GM19455 (cell line): Measurements from ENCODE around the gene USP17L27.
"Not testable (repeated sequence)": the region's sequence is repeated elsewhere in the genome, so short reads cannot be mapped to it uniquely, and the experiment has no call there.

Experiments used
- ATAC-seq: cut with Tn5 transposase; IDR thresholded peaks from one replicate; pipeline ENCODE4 v1.9.1; 2021; ENCODE audit not compliant: unreplicated experiment

Gene USP17L27, protein sequence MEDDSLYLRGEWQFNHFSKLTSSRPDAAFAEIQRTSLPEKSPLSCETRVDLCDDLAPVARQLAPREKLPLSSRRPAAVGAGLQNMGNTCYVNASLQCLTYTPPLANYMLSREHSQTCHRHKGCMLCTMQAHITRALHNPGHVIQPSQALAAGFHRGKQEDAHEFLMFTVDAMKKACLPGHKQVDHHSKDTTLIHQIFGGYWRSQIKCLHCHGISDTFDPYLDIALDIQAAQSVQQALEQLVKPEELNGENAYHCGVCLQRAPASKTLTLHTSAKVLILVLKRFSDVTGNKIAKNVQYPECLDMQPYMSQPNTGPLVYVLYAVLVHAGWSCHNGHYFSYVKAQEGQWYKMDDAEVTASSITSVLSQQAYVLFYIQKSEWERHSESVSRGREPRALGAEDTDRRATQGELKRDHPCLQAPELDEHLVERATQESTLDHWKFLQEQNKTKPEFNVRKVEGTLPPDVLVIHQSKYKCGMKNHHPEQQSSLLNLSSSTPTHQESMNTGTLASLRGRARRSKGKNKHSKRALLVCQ

DNA sequence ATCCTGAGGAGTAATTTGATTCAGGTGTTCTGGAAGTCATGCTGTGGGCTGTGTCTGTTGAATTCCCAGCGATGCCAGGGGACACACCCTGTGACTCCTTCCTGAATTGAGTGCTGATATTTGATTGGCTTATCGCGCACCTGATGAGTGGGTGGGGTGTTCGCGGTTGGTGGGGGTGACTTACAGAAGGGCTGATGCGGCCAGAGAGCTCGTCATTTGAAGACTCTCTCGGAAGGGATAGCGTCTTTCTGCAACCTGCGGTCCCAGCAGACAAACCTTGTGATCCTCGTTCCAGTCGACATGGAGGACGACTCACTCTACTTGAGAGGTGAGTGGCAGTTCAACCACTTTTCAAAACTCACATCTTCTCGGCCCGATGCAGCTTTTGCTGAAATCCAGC lies at the start of gene USP17L27:
Gene USP17L27, plus strand, starts transcription at position 301 of the 400 bp plus-strand sequence. Its CDS starts 0 bp downstream, at position 301.
- not testable (repeated sequence) for ATAC-seq

DNA sequence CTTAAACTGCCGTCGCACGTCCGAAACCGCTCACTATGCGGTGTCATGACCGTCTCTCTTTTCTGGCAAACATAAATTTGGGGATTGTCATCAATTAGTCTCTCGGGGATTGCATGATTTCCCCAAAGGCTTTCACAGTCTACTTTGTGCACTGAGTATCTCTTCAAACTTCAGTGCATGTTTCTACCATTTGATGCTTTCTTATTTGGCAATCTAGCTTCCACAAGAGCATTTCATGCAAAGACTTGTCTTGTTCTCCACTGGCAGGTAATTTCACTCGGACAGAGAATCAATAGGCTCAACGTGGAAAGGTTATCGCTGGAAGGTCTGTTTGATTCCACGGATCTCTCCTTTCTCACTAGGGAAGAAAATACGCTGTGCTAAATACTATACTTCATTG lies 19.8 kb upstream of the USP17L27 start:
- ATAC-seq, result not testable (repeated sequence)

DNA sequence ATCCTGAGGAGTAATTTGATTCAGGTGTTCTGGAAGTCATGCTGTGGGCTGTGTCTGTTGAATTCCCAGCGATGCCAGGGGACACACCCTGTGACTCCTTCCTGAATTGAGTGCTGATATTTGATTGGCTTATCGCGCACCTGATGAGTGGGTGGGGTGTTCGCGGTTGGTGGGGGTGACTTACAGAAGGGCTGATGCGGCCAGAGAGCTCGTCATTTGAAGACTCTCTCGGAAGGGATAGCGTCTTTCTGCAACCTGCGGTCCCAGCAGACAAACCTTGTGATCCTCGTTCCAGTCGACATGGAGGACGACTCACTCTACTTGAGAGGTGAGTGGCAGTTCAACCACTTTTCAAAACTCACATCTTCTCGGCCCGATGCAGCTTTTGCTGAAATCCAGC lies 19.1 kb upstream of the USP17L27 start, which contains the start of gene USP17L24:
Gene USP17L24, plus strand, starts transcription at position 301 of the 400 bp plus-strand sequence. Its CDS starts 0 bp downstream, at position 301.
- ATAC-seq, result not testable (repeated sequence)

DNA sequence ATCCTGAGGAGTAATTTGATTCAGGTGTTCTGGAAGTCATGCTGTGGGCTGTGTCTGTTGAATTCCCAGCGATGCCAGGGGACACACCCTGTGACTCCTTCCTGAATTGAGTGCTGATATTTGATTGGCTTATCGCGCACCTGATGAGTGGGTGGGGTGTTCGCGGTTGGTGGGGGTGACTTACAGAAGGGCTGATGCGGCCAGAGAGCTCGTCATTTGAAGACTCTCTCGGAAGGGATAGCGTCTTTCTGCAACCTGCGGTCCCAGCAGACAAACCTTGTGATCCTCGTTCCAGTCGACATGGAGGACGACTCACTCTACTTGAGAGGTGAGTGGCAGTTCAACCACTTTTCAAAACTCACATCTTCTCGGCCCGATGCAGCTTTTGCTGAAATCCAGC lies 14.3 kb upstream of the USP17L27 start, which contains the start of gene USP17L25:
Gene USP17L25, plus strand, starts transcription at position 301 of the 400 bp plus-strand sequence. Its CDS starts 0 bp downstream, at position 301.
- ATAC-seq, result not testable (repeated sequence)

DNA sequence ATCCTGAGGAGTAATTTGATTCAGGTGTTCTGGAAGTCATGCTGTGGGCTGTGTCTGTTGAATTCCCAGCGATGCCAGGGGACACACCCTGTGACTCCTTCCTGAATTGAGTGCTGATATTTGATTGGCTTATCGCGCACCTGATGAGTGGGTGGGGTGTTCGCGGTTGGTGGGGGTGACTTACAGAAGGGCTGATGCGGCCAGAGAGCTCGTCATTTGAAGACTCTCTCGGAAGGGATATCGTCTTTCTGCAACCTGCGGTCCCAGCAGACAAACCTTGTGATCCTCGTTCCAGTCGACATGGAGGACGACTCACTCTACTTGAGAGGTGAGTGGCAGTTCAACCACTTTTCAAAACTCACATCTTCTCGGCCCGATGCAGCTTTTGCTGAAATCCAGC lies 9.6 kb upstream of the USP17L27 start, which contains the start of gene USP17L26:
Gene USP17L26, plus strand, starts transcription at position 301 of the 400 bp plus-strand sequence. Its CDS starts 0 bp downstream, at position 301.
- ATAC-seq, result not testable (repeated sequence)

DNA sequence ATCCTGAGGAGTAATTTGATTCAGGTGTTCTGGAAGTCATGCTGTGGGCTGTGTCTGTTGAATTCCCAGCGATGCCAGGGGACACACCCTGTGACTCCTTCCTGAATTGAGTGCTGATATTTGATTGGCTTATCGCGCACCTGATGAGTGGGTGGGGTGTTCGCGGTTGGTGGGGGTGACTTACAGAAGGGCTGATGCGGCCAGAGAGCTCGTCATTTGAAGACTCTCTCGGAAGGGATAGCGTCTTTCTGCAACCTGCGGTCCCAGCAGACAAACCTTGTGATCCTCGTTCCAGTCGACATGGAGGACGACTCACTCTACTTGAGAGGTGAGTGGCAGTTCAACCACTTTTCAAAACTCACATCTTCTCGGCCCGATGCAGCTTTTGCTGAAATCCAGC lies 4.8 kb upstream of the USP17L27 start, which contains the start of gene USP17L5:
Gene USP17L5, plus strand, starts transcription at position 301 of the 400 bp plus-strand sequence. Its CDS starts 0 bp downstream, at position 301.
- not testable (repeated sequence) for ATAC-seq

DNA sequence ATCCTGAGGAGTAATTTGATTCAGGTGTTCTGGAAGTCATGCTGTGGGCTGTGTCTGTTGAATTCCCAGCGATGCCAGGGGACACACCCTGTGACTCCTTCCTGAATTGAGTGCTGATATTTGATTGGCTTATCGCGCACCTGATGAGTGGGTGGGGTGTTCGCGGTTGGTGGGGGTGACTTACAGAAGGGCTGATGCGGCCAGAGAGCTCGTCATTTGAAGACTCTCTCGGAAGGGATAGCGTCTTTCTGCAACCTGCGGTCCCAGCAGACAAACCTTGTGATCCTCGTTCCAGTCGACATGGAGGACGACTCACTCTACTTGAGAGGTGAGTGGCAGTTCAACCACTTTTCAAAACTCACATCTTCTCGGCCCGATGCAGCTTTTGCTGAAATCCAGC lies 4.6 kb downstream of the USP17L27 start, which contains the start of gene USP17L28:
Gene USP17L28, plus strand, starts transcription at position 301 of the 400 bp plus-strand sequence. Its CDS starts 0 bp downstream, at position 301.
- not testable (repeated sequence) for ATAC-seq

DNA sequence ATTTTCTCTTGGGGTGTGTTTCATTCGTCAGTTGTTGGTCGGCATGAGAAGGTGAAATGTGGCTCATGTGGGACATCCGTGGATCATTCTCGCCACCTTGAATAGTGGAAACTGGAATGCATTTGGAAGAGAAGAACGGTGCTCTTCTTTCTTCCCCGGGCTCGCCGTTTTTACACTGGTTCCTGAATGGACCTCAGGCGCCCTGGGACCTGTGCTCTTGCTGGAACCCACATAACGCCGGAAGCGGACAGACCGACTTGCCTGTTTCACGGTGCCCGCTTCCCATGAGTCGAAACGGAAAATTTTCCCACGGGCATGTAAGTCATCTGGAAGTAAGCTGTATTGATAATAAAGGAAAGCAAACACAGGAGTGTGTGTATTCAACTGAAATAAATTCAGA lies 6.9 kb downstream of the USP17L27 start:
- not testable (repeated sequence) for ATAC-seq

DNA sequence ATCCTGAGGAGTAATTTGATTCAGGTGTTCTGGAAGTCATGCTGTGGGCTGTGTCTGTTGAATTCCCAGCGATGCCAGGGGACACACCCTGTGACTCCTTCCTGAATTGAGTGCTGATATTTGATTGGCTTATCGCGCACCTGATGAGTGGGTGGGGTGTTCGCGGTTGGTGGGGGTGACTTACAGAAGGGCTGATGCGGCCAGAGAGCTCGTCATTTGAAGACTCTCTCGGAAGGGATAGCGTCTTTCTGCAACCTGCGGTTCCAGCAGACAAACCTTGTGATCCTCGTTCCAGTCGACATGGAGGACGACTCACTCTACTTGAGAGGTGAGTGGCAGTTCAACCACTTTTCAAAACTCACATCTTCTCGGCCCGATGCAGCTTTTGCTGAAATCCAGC lies 9.4 kb downstream of the USP17L27 start, which contains the start of gene USP17L29:
Gene USP17L29, plus strand, starts transcription at position 301 of the 400 bp plus-strand sequence. Its CDS starts 0 bp downstream, at position 301.
- not testable (repeated sequence) for ATAC-seq

DNA sequence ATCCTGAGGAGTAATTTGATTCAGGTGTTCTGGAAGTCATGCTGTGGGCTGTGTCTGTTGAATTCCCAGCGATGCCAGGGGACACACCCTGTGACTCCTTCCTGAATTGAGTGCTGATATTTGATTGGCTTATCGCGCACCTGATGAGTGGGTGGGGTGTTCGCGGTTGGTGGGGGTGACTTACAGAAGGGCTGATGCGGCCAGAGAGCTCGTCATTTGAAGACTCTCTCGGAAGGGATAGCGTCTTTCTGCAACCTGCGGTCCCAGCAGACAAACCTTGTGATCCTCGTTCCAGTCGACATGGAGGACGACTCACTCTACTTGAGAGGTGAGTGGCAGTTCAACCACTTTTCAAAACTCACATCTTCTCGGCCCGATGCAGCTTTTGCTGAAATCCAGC lies 18.9 kb downstream of the USP17L27 start, which contains the start of gene USP17L30:
Gene USP17L30, plus strand, starts transcription at position 301 of the 400 bp plus-strand sequence. Its CDS starts 0 bp downstream, at position 301.
- not testable (repeated sequence) for ATAC-seq

DNA sequence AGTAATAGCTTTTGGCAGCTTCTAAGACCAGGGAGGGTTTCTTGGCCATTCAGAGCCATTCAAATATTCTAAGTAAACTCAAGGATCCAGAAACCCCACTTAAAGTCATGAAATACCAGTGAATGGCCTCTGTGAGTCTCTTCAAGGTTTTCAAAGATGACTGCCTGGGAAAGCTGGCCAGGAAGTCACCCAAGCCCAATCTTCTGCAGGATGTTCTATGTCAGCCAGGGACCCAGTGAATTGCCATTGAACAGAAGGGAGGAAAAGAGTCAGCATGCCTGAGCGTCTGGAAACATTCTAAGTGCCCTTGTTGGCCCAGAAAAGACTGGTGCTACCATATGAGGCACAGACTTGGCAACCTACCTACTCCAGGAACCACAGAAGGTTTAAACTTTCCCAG lies 35.9 kb downstream of the USP17L27 start:
- not testable (repeated sequence) for ATAC-seq

DNA sequence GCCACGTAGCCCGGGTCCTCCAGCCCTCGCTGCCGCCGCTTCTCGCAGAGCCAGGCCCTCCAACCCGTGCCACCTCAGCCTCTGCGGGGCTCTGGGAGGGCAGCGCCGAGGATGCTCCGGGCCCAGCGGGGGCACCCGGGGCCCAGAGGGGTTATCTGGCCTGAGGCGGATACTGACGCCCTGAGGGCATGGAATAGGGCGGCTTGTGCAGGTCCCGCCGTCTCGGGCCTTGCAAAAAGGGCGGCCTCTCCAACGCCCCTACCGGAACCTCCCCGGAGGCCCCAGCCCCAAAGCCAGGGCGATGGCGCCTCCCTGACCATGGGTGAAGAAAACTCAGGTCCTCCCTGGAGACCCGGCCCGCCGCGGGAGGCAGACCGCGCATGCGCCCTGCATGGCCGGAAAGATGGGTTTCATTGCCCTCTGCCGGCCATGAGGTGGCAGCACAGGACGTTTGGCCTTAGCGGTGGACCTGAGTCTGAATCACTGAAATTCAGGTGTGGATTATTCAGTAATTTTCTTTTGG lies 37.1 kb downstream of the USP17L27 start:
- ATAC-seq, result not testable (repeated sequence)

DNA sequence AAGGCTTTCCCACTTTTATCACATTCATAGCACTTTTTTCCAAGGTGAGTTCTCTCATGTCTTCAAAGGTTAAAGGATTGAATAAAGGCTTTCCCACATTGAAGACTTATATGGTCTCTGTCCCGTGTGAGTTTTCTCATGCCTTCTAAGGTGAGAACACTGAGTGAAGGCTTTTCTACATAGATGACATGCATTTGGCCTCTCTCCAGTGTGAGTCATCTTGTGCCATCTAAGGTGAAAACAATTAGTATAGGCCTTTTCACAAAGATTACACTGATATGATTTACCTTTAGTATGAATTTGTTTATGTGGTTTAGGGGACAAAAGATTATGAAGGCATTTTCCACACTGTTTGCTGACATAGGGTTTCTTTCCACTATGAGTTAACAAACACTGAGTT lies 40.2 kb downstream of the USP17L27 start:
- no peak for ATAC-seq

DNA sequence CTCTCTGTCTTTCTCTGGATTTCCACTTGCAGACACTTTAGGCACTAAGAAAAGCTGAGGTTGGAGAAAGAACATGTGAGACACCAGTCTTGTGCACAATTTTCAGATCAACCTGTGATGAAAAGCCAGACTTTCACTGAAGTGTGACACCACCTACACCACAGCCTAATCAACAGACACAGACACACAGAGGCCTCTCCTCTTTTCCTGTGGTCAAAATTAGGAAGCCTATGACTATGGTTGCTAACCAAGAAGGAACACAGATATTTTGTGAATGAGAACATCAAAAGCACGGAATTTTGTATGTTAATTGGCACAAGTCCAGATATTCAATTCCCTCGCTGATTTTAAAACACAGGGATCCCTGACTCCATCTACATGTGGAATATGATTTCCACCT lies 45.1 kb downstream of the USP17L27 start:
- not testable (repeated sequence) for ATAC-seq
